ENCODE measurements around the gene NRBF2. TPM values are rescaled to one million over a fixed set of nuclear protein-coding genes. Genes with fewer than 3 reads are reported as not detected.
A peak's percentile ranks its signal among the peaks of the same experiment; 100 is the strongest.

Gene NRBF2
- total and polyA plus RNA-seq, 9 of the 15 experiments (the other 6 are each of a cell fraction or from before 2014, with no cell fraction given) = 20.8 to 52.1 (median 30.5) TPM

- no peak for TF ChIP-seq ZBTB1 (CRISPR knock-in tag; IDR thresholded peaks at IDR 0.05; ENCODE audit: borderline replicate concordance, low read depth)
- 0 out of 2 replicates have a peak, but pooled peaks have one; percentile 31 for TF ChIP-seq JUND (IDR thresholded peaks at IDR 0.05; ENCODE audit: borderline replicate concordance, low read depth, low read length)
- no peak for TF ChIP-seq JUND (tag; IDR thresholded peaks at IDR 0.05; ENCODE audit: borderline replicate concordance, low read depth, low read length)
- no peak for TF ChIP-seq DDX20 (tag; IDR thresholded peaks at IDR 0.05; ENCODE audit: low read depth)
- peak; percentile 93 for TF ChIP-seq ARID2 (IDR thresholded peaks at IDR 0.05)
- no peak for TF ChIP-seq NUFIP1 (IDR thresholded peaks at IDR 0.05; ENCODE audit: partially characterized antibody)
- TF ChIP-seq SMARCA4 (IDR thresholded peaks at IDR 0.05) = no peak
- TF ChIP-seq NFXL1 (CRISPR knock-in tag; IDR thresholded peaks at IDR 0.05) = no peak
- no peak for TF ChIP-seq NFE2 (IDR thresholded peaks at IDR 0.05; ENCODE audit: low read depth)
- TF ChIP-seq CREB5 (CRISPR knock-in tag; IDR thresholded peaks at IDR 0.05) = no peak
- 0 out of 4 replicates have a peak, but pooled peaks of 1 of the 2 experiments have one; percentile 18 for TF ChIP-seq MNT (conservative IDR thresholded peaks at IDR 0.05)
- no peak for TF ChIP-seq ZNF280B (CRISPR knock-in tag; IDR thresholded peaks at IDR 0.05)
- no peak for TF ChIP-seq CHCHD3 (CRISPR knock-in tag; IDR thresholded peaks at IDR 0.05)
- TF ChIP-seq TCF15 (CRISPR knock-in tag; IDR thresholded peaks at IDR 0.05) = no peak
- TF ChIP-seq SP1 (CRISPR knock-in tag; IDR thresholded peaks at IDR 0.05) = no peak
- TF ChIP-seq STAG1 (CRISPR knock-in tag; IDR thresholded peaks at IDR 0.05; ENCODE audit: borderline replicate concordance) = peak; percentile 82; the same call in 1 of the 2 replicates
- no peak for TF ChIP-seq MXI1 (IDR thresholded peaks at IDR 0.05; ENCODE audit: low read depth, low read length)
- TF ChIP-seq GMEB1 (CRISPR knock-in tag; IDR thresholded peaks at IDR 0.05) = 0 out of 2 replicates have a peak, but pooled peaks have one; percentile 14
Measured at GRCh38 chr10:63157845-63158624, 24.9 kb downstream of the NRBF2 start (continued).
